GM21825 (cell line): ENCODE data around the gene MYH14.
A peak's percentile ranks its signal among the peaks of the same experiment; 100 is the strongest.
"Not testable (repeated sequence)": the region's sequence is repeated elsewhere in the genome, so short reads cannot be mapped to it uniquely, and the experiment has no call there.

Experiments
- ATAC-seq: cut with Tn5 transposase; IDR thresholded peaks from one replicate; pipeline ENCODE4 v1.9.1; 2021; ENCODE audit warnings: mild to moderate bottlenecking, moderate library complexity; ENCODE audit not compliant: unreplicated experiment

Gene MYH14

GRCh38 chr19:50315773-50316448 is 112.5 kb downstream of the MYH14 start:
- ATAC-seq: no peak

DNA sequence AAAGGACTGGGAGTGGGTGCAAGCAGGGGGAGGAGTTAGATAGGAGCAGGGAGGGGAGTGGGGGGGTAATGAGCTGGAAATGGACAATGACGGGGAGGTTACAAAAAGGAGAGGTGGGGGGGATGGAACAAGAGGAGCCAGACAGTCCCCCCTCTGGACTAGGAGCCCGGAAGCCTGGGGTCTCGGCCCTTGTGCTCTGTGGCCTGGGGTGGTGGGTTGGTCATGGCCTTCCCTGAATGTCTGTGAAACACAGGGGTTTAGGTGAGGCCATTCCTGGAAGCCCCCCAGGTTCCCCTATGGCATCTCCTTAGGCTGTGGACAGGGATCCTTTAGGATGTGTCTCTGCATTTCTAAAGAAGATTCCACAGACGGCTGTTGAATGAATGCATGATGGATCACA is 113.7 kb downstream of the MYH14 start:
- no peak for ATAC-seq

- no peak for ATAC-seq
These were observed 115.0 kb downstream of the MYH14 start for GRCh38 chr19:50318438-50318837.

- ATAC-seq: no peak
These were observed 115.7 kb downstream of the MYH14 start for GRCh38 chr19:50319156-50319555.

DNA sequence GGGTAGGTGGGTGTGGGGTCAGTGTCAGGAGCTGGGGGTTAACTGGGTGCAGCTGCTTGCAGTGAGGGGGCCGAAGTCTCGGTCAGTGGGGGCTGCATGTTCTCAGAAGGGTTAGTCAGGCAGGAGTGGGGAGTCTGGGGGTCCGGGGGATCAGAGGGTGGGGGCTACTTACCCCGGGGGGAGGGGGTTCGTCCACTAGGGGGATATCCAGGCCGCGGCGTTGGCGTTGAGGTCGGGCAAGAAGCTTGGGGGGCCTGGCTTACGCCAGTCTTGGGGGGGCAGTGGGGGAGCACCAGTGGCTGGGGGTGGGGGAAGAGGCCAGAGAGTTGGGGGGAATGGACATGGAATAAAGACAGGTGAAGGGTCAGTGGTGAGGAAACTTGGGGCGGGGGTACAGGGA is 116.6 kb downstream of the MYH14 start:
- ATAC-seq: no peak

- no peak for ATAC-seq
These were observed 117.2 kb downstream of the MYH14 start for GRCh38 chr19:50320596-50320995.

DNA sequence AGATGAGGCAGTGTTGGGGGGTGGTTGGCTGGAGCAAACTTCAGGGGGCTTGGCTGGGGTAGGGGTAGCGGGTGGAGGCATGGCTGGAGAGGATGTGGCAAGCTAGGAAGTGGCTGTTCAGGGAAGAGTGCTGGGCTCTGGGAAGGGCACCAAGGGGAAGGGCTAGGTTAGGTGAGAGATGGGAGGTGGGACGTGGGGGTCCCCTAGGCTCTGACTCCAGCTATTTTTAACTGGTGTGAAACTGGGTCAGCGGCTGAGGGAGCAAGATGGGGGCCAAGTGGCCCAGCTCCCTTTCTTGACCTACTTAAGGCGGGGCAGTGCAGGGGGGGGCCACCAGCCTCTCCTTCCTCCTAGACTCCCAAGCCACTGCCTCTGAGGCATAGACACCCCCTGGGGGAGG is 118.4 kb downstream of the MYH14 start:
- no peak for ATAC-seq

DNA sequence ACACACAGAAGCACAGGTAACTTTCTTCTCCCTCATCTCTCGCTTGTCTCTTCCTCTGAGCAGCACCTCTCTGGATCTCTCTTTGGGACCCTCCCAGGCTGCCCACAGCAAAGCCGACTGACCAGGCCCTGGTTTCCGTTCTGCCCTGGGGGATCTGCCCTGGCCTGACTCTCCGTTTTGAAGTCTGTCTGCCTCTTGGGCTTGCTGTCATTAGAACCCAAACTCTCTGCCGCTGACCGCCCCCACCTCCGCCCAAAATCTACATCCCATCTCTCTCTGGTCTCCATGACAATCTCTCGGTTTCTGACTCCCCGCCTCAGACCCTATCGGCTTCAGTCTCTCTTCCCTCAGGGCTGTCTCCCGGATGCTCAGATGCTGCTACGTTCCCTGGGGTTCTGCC is 118.8 kb downstream of the MYH14 start:
- ATAC-seq: no peak

- ATAC-seq: no peak
These were observed 119.7 kb downstream of the MYH14 start for GRCh38 chr19:50322931-50323781.

GRCh38 chr19:50323782-50324133 is 120.3 kb downstream of the MYH14 start:
- ATAC-seq: no peak

DNA sequence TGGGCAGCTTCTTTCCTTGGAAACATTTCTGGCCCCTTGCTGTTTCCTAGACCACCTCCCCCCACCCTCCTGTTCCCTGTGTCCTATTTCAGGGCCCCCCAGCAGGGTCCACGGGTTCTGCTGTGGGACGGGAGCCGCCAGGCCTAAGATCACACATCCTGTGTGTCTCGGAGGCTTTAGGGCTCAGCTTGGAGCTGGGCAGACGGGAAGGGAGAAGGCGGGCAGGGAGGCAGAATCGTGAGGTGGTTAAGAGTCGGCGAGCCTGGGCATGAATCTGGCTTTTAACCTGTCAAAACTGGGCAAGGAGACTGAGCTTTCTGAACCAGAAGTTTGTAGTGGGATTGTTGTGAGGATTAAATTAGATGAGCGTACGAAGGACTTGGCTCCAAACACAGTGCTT is 120.9 kb downstream of the MYH14 start:
- no peak for ATAC-seq

GRCh38 chr19:50325310-50326100 is 122.1 kb downstream of the MYH14 start:
- no peak for ATAC-seq

DNA sequence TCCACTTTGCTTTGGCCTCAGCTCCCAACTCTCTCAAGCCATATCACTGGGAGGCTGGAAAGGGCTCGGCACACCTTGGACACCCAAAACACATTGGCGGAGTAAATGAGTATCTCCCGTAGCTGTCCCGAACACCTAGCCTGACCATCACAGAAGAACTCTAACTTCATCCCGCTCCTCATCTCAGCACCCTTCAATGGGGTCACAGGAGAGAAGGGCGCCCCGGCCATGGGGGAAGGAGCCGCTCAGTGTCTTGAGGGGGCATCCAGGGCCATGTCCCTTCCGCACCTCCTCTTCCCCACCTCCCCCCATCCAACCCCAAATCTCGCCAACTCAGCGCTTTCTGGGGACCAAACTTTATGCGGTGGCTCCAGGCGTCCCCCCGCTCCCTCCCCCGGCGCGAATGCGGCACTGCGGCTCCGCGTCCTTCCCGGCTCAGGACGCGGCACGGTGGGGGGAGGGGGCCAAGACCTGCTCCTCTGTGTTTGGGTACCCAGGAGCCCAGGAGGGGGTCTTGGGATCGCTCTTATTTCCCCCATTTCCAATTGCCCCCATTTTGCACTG is 122.8 kb downstream of the MYH14 start:
- no peak for ATAC-seq

- ATAC-seq: no peak
These were observed 123.6 kb downstream of the MYH14 start for GRCh38 chr19:50327013-50327412.

DNA sequence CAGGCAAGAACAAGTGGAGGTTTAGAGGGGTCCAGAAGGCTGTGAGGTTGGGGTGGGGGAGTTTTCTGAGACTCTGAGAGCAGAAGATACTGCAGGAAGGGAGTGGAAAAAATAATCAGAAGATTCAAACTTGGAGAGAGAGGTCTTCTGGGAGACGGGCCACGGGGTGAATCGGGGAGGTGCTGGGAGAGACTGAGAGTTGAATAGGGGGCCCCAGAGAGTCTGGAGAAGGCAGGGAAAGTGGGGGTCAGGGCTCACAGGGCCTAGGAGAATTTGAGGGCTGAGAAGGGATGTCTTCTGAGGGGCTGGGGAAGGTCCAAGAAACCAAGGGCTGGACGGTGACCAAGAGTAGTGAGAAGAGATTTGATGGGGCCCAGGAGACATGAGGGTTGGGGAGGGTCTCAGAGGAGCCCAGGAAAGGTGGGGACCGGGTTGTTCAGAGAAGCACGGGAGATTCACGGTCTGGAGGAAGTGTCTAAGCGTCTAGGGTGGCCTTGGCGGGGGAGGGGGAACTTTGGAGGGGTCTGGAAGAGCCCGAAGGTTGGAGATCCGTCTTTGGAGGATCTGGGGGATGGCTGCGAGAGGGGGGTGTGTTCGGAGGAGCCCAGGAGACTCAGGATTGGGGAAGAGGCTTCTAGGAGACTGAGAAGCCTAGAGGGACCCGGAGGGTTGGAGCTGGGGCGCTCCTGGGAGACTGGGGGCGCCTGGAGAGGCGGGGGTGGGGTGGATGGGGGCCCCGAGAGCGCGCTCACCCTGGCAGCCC is 124.2 kb downstream of the MYH14 start:
- ATAC-seq: no peak

GRCh38 chr19:50328224-50328872 is 124.9 kb downstream of the MYH14 start:
- peak; percentile 0 for ATAC-seq

DNA sequence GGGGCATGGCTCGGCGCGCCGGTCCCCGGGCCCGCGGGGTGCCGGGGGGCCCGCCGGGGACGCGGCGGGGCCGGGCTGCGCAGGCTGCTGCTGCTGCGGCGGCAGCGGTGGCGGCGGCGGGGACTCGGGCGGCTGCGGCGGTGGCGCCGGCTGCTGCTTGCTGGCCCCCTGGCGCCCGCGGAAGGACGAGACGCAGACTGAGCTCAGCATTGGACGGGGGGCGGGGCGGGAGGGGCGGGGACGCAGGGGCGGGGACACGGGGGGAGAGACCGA is 125.4 kb downstream of the MYH14 start:
- ATAC-seq: peak; percentile 11

- peak; percentile 42 for ATAC-seq
These were observed 125.9 kb downstream of the MYH14 start, which contains the start of gene KCNC3 for GRCh38 chr19:50329146-50329925. TSS of gene KCNC3 (minus strand) at chr19:50329377. CDS start at chr19:50329082, 295 bp downstream.

DNA sequence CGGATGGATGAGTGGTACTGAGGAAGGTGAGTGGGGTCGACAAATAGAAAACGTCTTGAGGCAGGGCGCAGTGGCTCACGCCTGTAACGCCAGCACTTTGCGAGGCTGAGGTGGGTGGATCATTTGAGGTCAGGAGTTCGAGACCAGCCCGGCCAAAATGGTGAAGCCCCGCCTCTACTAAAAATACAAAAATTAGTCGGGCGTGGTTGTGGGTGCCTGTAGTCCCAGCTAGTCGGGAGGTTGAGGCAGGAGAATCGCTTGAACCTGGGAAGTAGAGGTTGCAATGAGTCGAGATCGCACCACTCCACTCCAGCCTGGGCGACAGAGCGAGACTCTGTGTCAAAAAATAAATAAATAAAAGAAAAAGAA is 126.5 kb downstream of the MYH14 start:
- ATAC-seq: not testable (repeated sequence)
